ENCODE data around the gene TRAF3IP1.
A peak's percentile ranks its signal among the peaks of the same experiment; 100 is the strongest.

GRCh38 chr2:238305092-238305862, 15.0 kb upstream of the TRAF3IP1 start:
- TF ChIP-seq CTCF (IDR thresholded peaks at IDR 0.05) (peak; percentile 33 to 58 (median 42)), POLR2AphosphoS5 (IDR thresholded peaks at IDR 0.05) (no peak), POLR2A (IDR thresholded peaks at IDR 0.05) (no peak), EP300 (IDR thresholded peaks at IDR 0.05; ENCODE audit: low read depth) (no peak)
